HepG2 (cell line): Measurements from ENCODE around the gene HOXA6.

Source experiments
- CEBPB ChIP-seq: IDR thresholded peaks from 2 replicates; pipeline ENCODE4 v1.6.1; 2011; ENCODE audit warnings: low read depth, low read length, improper control_type of control experiment, borderline replicate concordance
- ESRRA ChIP-seq: sonication (generic); formaldehyde crosslinking; IDR thresholded peaks from 2 replicates; pipeline ENCODE4 v1.5.1; 2020; ENCODE audit warnings: mild to moderate bottlenecking, low read depth, missing genetic modification reagents
- ETV6 ChIP-seq: sonication (generic); formaldehyde crosslinking; conservative IDR thresholded peaks from 2 replicates; pipeline ENCODE4 v1.4.0; 2020; ENCODE audit warnings: missing genetic modification reagents
- HCFC1 ChIP-seq: fragments of 150-350 bp; IDR thresholded peaks from 2 replicates; pipeline ENCODE4 v1.6.1; 2014; ENCODE audit warnings: low read depth, low read length
- MEIS2 ChIP-seq: sonication (generic); formaldehyde crosslinking; IDR thresholded peaks from 2 replicates; pipeline ENCODE4 v1.9.0; 2021; ENCODE audit warnings: mild to moderate bottlenecking, missing genetic modification reagents
- NFIC ChIP-seq: IDR thresholded peaks from 2 replicates; pipeline ENCODE4 v1.6.1; 2012; ENCODE audit warnings: mild to moderate bottlenecking, low read length, inconsistent platforms
- TCF12 ChIP-seq, 2 experiments: fragments of 450-650 bp in 1 of 2; sonication (generic) in 1 of 2; formaldehyde crosslinking in 1 of 2; IDR thresholded peaks; 2 replicates each; pipeline versions ENCODE4 v1.6.1 to v1.8.0; 2017 to 2022; ENCODE audit warnings: antibody characterized with exemption in 1 of 2, mild to moderate bottlenecking in 1 of 2, missing genetic modification reagents in 1 of 2, moderate library complexity in 1 of 2
- ZFAT ChIP-seq: sonication (generic); formaldehyde crosslinking; conservative IDR thresholded peaks from 2 replicates; pipeline ENCODE4 v1.8.1; 2023; ENCODE audit warnings: missing genetic modification reagents, inconsistent platforms
- ZNF224 ChIP-seq: sonication (generic); formaldehyde crosslinking; IDR thresholded peaks from 2 replicates; pipeline ENCODE4 v1.5.0; 2020; ENCODE audit warnings: mild to moderate bottlenecking, missing genetic modification reagents
- ZNF510 ChIP-seq: sonication (generic); formaldehyde crosslinking; IDR thresholded peaks from 2 replicates; pipeline ENCODE4 v1.4.0; 2020; ENCODE audit warnings: low read depth, mild to moderate bottlenecking, missing genetic modification reagents
- ZSCAN30 ChIP-seq: sonication (generic); formaldehyde crosslinking; IDR thresholded peaks from 2 replicates; pipeline ENCODE4 v1.5.0; 2020; ENCODE audit warnings: mild to moderate bottlenecking, missing genetic modification reagents
- TF ChIP-seq, protein P1 (sequence below): fragments of 450-650 bp; IDR thresholded peaks from 2 replicates; pipeline ENCODE4 v1.6.1; 2016
- TF ChIP-seq, protein P2 (sequence below): sonication (generic); formaldehyde crosslinking; IDR thresholded peaks from 2 replicates; pipeline ENCODE4 v1.5.0; 2020; ENCODE audit warnings: mild to moderate bottlenecking, missing genetic modification reagents
- TF ChIP-seq, protein P3 (sequence below): sonication (generic); formaldehyde crosslinking; IDR thresholded peaks from 2 replicates; pipeline ENCODE4 v1.5.0; 2020; ENCODE audit warnings: mild to moderate bottlenecking, missing genetic modification reagents, moderate library complexity

DNA sequence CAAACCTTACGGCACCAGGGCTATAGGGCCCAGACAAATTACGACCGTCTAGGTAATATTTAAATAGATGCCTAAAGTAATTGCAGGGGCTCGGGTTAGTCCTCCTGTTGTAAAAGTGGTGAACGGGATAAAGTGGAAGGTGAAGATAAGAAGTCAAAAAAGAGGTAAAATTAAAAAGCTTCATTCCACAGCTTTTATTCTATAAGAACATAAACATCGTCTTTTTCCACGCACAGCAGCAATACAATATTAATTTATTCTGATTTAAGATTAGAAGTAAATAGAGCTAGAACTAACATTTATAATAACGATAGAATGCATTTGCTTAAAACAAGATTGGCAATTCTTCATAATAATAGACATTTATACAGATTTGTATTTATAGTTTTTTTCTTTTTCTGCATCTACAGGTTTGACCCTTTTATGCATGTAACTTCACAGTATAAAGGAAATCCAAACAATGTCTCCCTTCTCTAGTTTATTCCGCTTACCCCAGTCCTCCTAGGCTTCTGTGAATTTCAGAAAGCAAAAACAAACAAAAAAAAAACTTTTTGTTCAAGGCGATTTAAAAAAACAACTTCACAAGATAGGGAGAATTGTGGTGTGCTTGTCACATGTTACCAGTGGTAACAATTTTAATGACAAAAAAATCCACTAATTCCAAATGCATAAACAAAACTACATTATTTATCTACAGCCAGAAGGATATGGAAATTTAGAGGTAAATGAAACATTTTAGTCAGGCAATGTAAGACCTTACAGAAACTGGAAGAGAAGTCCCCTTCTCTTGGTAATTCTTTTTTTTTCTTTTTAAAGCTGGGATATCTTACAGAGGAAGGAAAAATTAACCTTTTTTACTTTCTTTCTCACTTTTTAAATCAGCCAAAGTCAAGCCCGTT is 23.1 kb upstream of the HOXA6 start:
- TF ChIP-seq HCFC1 (no peak), ZFAT (no peak), ZSCAN30 (no peak), CEBPB (no peak), ETV6 (CRISPR knock-in tag) (no peak), MEIS2 (CRISPR knock-in tag) (no peak), ZNF224 (CRISPR knock-in tag) (no peak), ESRRA (CRISPR knock-in tag) (no peak), ZNF510 (CRISPR knock-in tag) (no peak), NFIC (no peak), TCF12 (IDR thresholded peaks at IDR 0.05) (no peak), TCF12 (CRISPR knock-in tag; IDR thresholded peaks at IDR 0.05) (no peak)
- TF ChIP-seq, protein P1, sequence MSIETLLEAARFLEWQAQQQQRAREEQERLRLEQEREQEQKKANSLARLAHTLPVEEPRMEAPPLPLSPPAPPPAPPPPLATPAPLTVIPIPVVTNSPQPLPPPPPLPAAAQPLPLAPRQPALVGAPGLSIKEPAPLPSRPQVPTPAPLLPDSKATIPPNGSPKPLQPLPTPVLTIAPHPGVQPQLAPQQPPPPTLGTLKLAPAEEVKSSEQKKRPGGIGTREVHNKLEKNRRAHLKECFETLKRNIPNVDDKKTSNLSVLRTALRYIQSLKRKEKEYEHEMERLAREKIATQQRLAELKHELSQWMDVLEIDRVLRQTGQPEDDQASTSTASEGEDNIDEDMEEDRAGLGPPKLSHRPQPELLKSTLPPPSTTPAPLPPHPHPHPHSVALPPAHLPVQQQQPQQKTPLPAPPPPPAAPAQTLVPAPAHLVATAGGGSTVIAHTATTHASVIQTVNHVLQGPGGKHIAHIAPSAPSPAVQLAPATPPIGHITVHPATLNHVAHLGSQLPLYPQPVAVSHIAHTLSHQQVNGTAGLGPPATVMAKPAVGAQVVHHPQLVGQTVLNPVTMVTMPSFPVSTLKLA = no peak
- TF ChIP-seq, protein P2, sequence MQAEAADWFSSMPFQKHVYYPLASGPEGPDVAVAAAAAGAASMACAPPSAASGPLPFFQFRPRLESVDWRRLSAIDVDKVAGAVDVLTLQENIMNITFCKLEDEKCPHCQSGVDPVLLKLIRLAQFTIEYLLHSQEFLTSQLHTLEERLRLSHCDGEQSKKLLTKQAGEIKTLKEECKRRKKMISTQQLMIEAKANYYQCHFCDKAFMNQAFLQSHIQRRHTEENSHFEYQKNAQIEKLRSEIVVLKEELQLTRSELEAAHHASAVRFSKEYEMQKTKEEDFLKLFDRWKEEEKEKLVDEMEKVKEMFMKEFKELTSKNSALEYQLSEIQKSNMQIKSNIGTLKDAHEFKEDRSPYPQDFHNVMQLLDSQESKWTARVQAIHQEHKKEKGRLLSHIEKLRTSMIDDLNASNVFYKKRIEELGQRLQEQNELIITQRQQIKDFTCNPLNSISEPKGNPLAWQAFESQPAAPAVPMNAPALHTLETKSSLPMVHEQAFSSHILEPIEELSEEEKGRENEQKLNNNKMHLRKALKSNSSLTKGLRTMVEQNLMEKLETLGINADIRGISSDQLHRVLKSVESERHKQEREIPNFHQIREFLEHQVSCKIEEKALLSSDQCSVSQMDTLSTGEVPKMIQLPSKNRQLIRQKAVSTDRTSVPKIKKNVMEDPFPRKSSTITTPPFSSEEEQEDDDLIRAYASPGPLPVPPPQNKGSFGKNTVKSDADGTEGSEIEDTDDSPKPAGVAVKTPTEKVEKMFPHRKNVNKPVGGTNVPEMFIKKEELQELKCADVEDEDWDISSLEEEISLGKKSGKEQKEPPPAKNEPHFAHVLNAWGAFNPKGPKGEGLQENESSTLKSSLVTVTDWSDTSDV (CRISPR knock-in tag) = no peak
- TF ChIP-seq, protein P3, sequence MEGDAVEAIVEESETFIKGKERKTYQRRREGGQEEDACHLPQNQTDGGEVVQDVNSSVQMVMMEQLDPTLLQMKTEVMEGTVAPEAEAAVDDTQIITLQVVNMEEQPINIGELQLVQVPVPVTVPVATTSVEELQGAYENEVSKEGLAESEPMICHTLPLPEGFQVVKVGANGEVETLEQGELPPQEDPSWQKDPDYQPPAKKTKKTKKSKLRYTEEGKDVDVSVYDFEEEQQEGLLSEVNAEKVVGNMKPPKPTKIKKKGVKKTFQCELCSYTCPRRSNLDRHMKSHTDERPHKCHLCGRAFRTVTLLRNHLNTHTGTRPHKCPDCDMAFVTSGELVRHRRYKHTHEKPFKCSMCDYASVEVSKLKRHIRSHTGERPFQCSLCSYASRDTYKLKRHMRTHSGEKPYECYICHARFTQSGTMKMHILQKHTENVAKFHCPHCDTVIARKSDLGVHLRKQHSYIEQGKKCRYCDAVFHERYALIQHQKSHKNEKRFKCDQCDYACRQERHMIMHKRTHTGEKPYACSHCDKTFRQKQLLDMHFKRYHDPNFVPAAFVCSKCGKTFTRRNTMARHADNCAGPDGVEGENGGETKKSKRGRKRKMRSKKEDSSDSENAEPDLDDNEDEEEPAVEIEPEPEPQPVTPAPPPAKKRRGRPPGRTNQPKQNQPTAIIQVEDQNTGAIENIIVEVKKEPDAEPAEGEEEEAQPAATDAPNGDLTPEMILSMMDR (CRISPR knock-in tag) = no peak
